Measurements from ENCODE around the gene ASXL1. TPM values are rescaled to one million over a fixed set of nuclear protein-coding genes. Genes with fewer than 3 reads are reported as not detected.

ASXL1 gene
- total RNA-seq, 1 experiment from 2014 or later = 52.2 TPM

- TF ChIP-seq ZNF274 (IDR thresholded peaks at IDR 0.05; ENCODE audit: low read depth, low read length) (no peak), FOSL1 (IDR thresholded peaks at IDR 0.05; ENCODE audit: low read depth) (no peak)
Observed at GRCh38 chr20:32472581-32473207, 114.6 kb downstream of the ASXL1 start (continued).

DNA sequence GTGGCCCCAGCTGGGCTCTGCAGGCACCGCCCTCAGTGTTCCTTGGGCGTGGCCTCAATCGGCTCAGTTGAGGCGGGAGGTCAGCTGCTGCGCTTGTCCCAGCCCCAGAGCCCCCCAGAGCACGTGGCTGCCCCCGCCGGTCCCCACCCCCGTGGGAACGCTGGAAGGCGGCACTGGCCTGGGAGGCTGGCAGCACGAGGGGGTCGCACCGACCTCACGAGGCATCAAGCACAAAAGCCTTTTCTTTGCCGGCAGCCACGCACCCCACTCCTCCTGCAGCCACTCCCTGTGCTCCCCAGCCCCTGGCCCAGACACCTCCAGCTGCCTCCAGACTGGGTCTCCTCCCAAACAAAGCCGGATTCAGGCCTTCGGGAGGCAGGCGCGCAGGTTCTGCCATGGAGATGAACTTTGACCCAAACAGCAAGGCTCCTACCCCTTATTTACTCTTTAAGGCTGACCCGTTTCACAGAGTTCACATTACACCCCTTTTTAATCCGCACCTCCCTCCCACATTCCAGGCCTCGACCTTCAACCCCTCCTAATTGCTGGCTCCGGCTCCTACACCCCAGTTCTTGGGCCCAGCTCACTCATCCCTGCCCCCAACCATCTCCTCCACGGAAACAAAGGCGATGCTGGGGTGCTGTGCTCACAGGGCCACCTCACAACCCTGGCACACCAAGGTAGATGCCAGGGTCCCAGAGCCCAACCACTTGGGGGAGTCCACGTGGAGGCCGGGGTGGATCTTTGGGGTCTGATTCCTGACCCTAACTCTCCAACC is 115.3 kb downstream of the ASXL1 start:
- Histone ChIP-seq H2AFZ (ENCODE audit: low read depth, low read length, poor library complexity, severe bottlenecking) (no peak overlapping the region), H3K9me2 (ENCODE audit: insufficient read depth) (no peaks in the 10 kb centered on the region), H3K27me3 (ENCODE audit: insufficient read depth, low read length) (no peaks in the 10 kb centered on the region), H3K4me2 (ENCODE audit: low read length) (no peak overlapping the region), H3K4me1 (ENCODE audit: control insufficient read depth in 1 of 2, insufficient read depth in 2 of 2, low read length in 2 of 2) (peaks cover 0 to 9% of the 10 kb centered on the region in 2 experiments; a peak in 1 of 4 replicates), H3K9me3 (ENCODE audit: control insufficient read depth in 1 of 2, insufficient read depth in 1 of 2, low read depth in 1 of 2, low read length in 2 of 2) (no peaks in the 10 kb centered on the region), H3K27ac (ENCODE audit: low read depth, low read length) (no peak overlapping the region), H3K36me3 (ENCODE audit: control insufficient read depth in 1 of 2, insufficient read depth in 2 of 2, low read length in 2 of 2) (no peaks in the 10 kb centered on the region), H3K79me2 (ENCODE audit: insufficient read depth, low read length) (no peaks in the 10 kb centered on the region), H3K9ac (ENCODE audit: low read length) (no peak overlapping the region), H3K4me3 (replicated peaks in 1 of 2; ENCODE audit: low read depth in 1 of 2, low read length in 2 of 2) (no peak overlapping the region), H4K20me1 (ENCODE audit: insufficient read depth) (no peaks in the 10 kb centered on the region)
- intact Hi-C loops (cut with micrococcal nuclease) = no loop called here
- ChIA-PET CTCF (no interaction called here), POLR2A (no interaction called here), RAD21 (ENCODE audit: low non-redundant PET in 1 of 2, low total read pairs in 2 of 2, uncharacterized antibody in 2 of 2, unreplicated experiment in 2 of 2) (no interaction called here)
- ATAC-seq = no peak
- TF ChIP-seq FOSL1 (IDR thresholded peaks at IDR 0.05; ENCODE audit: low read depth) (no peak), POLR2AphosphoS5 (IDR thresholded peaks at IDR 0.05; ENCODE audit: low read depth, low read length) (no peak), YY1 (IDR thresholded peaks at IDR 0.05; ENCODE audit: extremely low read depth, insufficient replicate concordance, low read depth, low read length) (no peak), JUND (IDR thresholded peaks at IDR 0.05) (no peak), SIN3A (IDR thresholded peaks at IDR 0.05; ENCODE audit: low read depth) (no peak), EZH2phosphoT487 (IDR thresholded peaks at IDR 0.05; ENCODE audit: borderline replicate concordance) (no peak)
- TF ChIP-seq, protein P1, sequence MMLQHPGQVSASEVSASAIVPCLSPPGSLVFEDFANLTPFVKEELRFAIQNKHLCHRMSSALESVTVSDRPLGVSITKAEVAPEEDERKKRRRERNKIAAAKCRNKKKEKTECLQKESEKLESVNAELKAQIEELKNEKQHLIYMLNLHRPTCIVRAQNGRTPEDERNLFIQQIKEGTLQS (IDR thresholded peaks at IDR 0.05) = no peak
- TF ChIP-seq, protein P2, sequence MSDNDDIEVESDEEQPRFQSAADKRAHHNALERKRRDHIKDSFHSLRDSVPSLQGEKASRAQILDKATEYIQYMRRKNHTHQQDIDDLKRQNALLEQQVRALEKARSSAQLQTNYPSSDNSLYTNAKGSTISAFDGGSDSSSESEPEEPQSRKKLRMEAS (IDR thresholded peaks at IDR 0.05) = no peak
- TF ChIP-seq, protein P3, sequence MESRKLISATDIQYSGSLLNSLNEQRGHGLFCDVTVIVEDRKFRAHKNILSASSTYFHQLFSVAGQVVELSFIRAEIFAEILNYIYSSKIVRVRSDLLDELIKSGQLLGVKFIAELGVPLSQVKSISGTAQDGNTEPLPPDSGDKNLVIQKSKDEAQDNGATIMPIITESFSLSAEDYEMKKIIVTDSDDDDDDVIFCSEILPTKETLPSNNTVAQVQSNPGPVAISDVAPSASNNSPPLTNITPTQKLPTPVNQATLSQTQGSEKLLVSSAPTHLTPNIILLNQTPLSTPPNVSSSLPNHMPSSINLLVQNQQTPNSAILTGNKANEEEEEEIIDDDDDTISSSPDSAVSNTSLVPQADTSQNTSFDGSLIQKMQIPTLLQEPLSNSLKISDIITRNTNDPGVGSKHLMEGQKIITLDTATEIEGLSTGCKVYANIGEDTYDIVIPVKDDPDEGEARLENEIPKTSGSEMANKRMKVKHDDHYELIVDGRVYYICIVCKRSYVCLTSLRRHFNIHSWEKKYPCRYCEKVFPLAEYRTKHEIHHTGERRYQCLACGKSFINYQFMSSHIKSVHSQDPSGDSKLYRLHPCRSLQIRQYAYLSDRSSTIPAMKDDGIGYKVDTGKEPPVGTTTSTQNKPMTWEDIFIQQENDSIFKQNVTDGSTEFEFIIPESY (IDR thresholded peaks at IDR 0.05; ENCODE audit: extremely low read depth, insufficient replicate concordance, low read length) = no peak
- no peak for DNase-seq (ENCODE audit: low read depth, low spot score)
- no TSS peak for BruUV-seq (replicated peaks)
